Lower leg skin (tissue), 3 donors: ENCODE measurements around the gene SLC9A7.

Source experiments
- CTCF ChIP-seq, 3 donors: fragments of 450-650 bp; IDR thresholded peaks; one replicate each; pipeline ENCODE4 v1.5.1; 2016; ENCODE audit warnings: antibody characterized with exemption in 3 of 3, mild to moderate bottlenecking in 3 of 3, moderate library complexity in 2 of 3
- POLR2A ChIP-seq, 2 donors: fragments of 450-650 bp; IDR thresholded peaks; one replicate each; pipeline ENCODE4 v1.6.1; 2016 to 2017; ENCODE audit warnings: antibody characterized with exemption in 2 of 2, mild to moderate bottlenecking in 1 of 2, moderate library complexity in 1 of 2

DNA sequence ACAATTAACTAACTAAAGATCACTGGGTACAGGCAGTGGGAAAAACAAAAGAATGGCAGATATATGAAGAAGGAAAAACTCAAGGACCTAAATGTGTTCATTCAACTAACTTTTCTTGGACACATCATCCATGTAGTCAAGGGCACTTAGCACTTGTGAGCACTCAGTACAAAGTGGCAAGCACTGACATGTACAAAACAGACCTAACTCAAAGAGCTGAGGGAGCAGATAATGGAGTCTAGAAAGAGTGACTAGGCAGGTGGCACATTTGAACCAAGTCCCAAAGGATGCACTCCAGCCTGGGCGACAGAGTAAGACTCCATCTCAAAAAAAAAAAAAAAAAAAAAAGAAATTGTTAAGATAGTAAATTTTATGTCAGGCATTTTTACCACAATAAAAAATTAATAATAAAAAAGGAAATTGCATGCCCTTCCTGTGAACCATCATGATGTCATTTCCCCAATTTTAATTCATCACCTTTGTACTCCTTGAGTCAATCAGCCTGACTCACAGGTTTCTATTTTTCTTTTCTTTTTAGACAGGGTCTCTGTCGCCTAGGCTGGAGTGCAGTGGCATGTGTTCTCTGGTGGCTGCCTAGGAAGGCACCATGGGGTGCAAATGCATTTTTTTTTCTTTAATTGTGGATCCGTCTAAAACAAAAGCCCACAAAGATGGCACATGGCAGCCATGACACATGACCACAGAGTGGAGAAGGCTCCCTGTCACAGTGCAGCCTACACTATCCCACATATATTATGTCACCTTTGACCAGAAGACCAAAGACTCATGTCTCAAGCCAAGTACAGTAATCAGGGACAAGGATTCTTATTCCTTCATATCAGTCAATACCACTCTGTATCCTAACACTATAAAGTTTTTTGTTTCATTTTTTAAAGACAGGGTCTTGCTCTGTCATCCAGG lies 93.4 kb downstream of the SLC9A7 start:
- TF ChIP-seq CTCF (IDR thresholded peaks at IDR 0.05) (no peak), POLR2A (IDR thresholded peaks at IDR 0.05) (no peak)
